Endothelial cell of umbilical vein (primary cell): ENCODE measurements around the gene GANAB. TPM values are rescaled to one million over a fixed set of nuclear protein-coding genes. Genes with fewer than 3 reads are reported as not detected.

Experiments used
- BruUV-seq: library from RNA; stranded (reverse); fragments of 400-500 nt; replicated peaks from 2 replicates; lab custom pipeline; 2021; lab: Mats Ljungman, UMichigan
- CTCF ChIA-PET: fragments of 300-600, 350-600 bp; sonication (Branson Sonifier 250); formaldehyde crosslinking; loops from one replicate; lab custom pipeline; 2021; ENCODE audit warnings: antibody characterized with exemption, inconsistent platforms; lab: Charles Lee
- POLR2A ChIA-PET: fragments of 300-600, 350-600 bp; sonication (Branson Sonifier 250); formaldehyde crosslinking; loops from one replicate; lab custom pipeline; 2021; ENCODE audit warnings: antibody characterized with exemption, inconsistent platforms; lab: Charles Lee
- DNase-seq: peaks from one replicate; pipeline ENCODE4 v3.0.0-alpha.2; 2011; ENCODE audit warnings: low read depth, low spot score
- FAIRE-seq: peaks from 2 replicates; lab custom pipeline; 2011; peaks lifted over from hg19 to GRCh38; lab: Jason Lieb, UNC
- H2AFZ ChIP-seq: 2 replicates; pipeline ENCODE4 v1.6.0; 2012; ENCODE audit warnings: low read depth, low read length, control low read depth, inconsistent platforms
- H3K27ac ChIP-seq: 2 replicates; pipeline ENCODE4 v1.5.1; 2011; ENCODE audit warnings: low read depth, mild to moderate bottlenecking, control low read depth, low read length, moderate library complexity; ENCODE audit not compliant: insufficient read depth
- H3K27me3 ChIP-seq, 2 experiments: 2 replicates each; pipeline versions ENCODE4 v1.6.0 to v1.6.1; 2011; ENCODE audit warnings: low read length in 2 of 2, mixed read lengths in 1 of 2; ENCODE audit not compliant: control insufficient read depth in 2 of 2, insufficient read depth in 2 of 2
- H3K36me3 ChIP-seq, 2 experiments: 2 replicates in 1 of 2; 3 replicates in 1 of 2; pipeline ENCODE4 v1.5.1; 2011; ENCODE audit warnings: low read length in 2 of 2, mild to moderate bottlenecking in 1 of 2, moderate library complexity in 1 of 2; ENCODE audit not compliant: control insufficient read depth in 2 of 2, insufficient read depth in 2 of 2; ENCODE audit errors: extremely low read depth in 1 of 2
- H3K4me1 ChIP-seq: 3 replicates; pipeline ENCODE4 v1.5.1; 2011; ENCODE audit warnings: mild to moderate bottlenecking, low read length; ENCODE audit not compliant: control insufficient read depth, insufficient read depth; ENCODE audit errors: extremely low read depth
- H3K4me2 ChIP-seq: 2 replicates; pipeline ENCODE4 v1.6.1; 2011; ENCODE audit warnings: low read length, control low read depth, mixed read lengths; ENCODE audit not compliant: insufficient read depth
- H3K4me3 ChIP-seq, 3 experiments: fragments of 200-600 bp in 1 of 3; sonication (generic), shearing (Covaris generic) in 1 of 3; replicated peaks in 1 of 3; 2 replicates each; pipeline ENCODE4 v1.5.1; 2011 to 2016; ENCODE audit warnings: control low read depth in 3 of 3, low read length in 3 of 3, mild to moderate bottlenecking in 2 of 3, inconsistent platforms in 1 of 3, low read depth in 1 of 3, moderate library complexity in 1 of 3; ENCODE audit not compliant: insufficient read depth in 1 of 3
- H3K79me2 ChIP-seq: 2 replicates; pipeline ENCODE4 v1.6.0; 2012; ENCODE audit warnings: low read length, inconsistent platforms; ENCODE audit not compliant: control insufficient read depth, insufficient read depth
- H3K9ac ChIP-seq: replicated peaks from 2 replicates; pipeline ENCODE3; 2011; ENCODE audit warnings: low read length, control low read depth; ENCODE audit not compliant: insufficient read depth; ENCODE audit errors: extremely low read depth
- H3K9me1 ChIP-seq: replicated peaks from 3 replicates; pipeline ENCODE4 v1.6.0; 2011; ENCODE audit warnings: mild to moderate bottlenecking, low read length; ENCODE audit not compliant: control insufficient read depth, insufficient read depth; ENCODE audit errors: extremely low read depth
- H3K9me3 ChIP-seq: replicated peaks from 2 replicates; pipeline ENCODE4 v1.5.1; 2012; ENCODE audit warnings: low read length, inconsistent platforms; ENCODE audit not compliant: control insufficient read depth, insufficient read depth
- H4K20me1 ChIP-seq: replicated peaks from 2 replicates; pipeline ENCODE3; 2011; ENCODE audit warnings: mild to moderate bottlenecking, low read length; ENCODE audit not compliant: control insufficient read depth, insufficient read depth; ENCODE audit errors: extremely low read depth
- CTCF ChIP-seq, 2 donors: IDR thresholded peaks; 1 replicate in 1 of 2; 2 replicates in 1 of 2; pipeline ENCODE4 v1.5.1; 2011; ENCODE audit warnings: low read length in 2 of 2, mild to moderate bottlenecking in 2 of 2, moderate library complexity in 2 of 2, control low read depth in 1 of 2, inconsistent platforms in 1 of 2, low read depth in 1 of 2; ENCODE audit not compliant: insufficient read depth in 1 of 2; ENCODE audit errors: extremely low read depth in 1 of 2
- FOS ChIP-seq: IDR thresholded peaks from 2 replicates; pipeline ENCODE4 v1.6.1; 2011; ENCODE audit warnings: mild to moderate bottlenecking, low read length, moderate library complexity, borderline replicate concordance; ENCODE audit not compliant: insufficient read depth
- MYC ChIP-seq: IDR thresholded peaks from one replicate; pipeline ENCODE4 v1.6.1; 2011; ENCODE audit warnings: mild to moderate bottlenecking, low read depth, low read length
- POLR2A ChIP-seq: IDR thresholded peaks from 2 replicates; pipeline ENCODE4 v1.6.1; 2012; ENCODE audit warnings: low read depth, mild to moderate bottlenecking, control low read depth, low read length
- POLR2AphosphoS5 ChIP-seq: IDR thresholded peaks from 2 replicates; pipeline ENCODE4 v1.6.1; 2012; ENCODE audit warnings: low read depth, mild to moderate bottlenecking, control low read depth, low read length, moderate library complexity; ENCODE audit not compliant: insufficient read depth
- dilution Hi-C: fragments of 300-500 bp; cut with MboI; formaldehyde crosslinking; loops from one replicate; pipeline ENCODE4 v1.15.0; 2019; ENCODE audit warnings: low sequenced_read_pairs; ENCODE audit not compliant: extremely low pct_ligation_motif_present
- intact Hi-C: fragments of 100-400 bp; cut with micrococcal nuclease; formaldehyde crosslinking; loops from one replicate; pipeline ENCODE4 v1.10.0; 2022
- polyA plus RNA-seq, 4 experiments: library from polyadenylated mRNA; depleted of rRNA in 3 of 4; stranded (reverse) in 3 of 4; unstranded in 1 of 4; fragments of >200 nt; gene quantifications; 2 replicates each; pipeline versions ENCODE4 v1.2.1 to v1.2.3, GENCODE V29; 2011 to 2012; ENCODE audit warnings: missing spikeins in 1 of 4
- total RNA-seq: library from RNA; stranded (reverse); gene quantifications from 2 replicates; pipeline ENCODE4 v1.2.3, GENCODE V29; 2021

The GANAB gene
- total and polyA plus RNA-seq, 2 donors (not counting 3 experiments of a cell fraction or from before 2014, with no cell fraction given), result 389 to 455 TPM

- TF ChIP-seq FOS (no peak), POLR2AphosphoS5 (peak; percentile 20), MYC (no peak), CTCF (IDR thresholded peaks at IDR 0.05; ENCODE audit: extremely low read depth in 1 of 2, insufficient read depth in 1 of 2, low read depth in 1 of 2, low read length in 2 of 2) (peak; percentile 54 to 78), POLR2A (peak; percentile 13)
- H3K79me2 ChIP-seq, result peaks cover 29% of the 10 kb centered on the region
- no peak overlapping the region for H3K27ac ChIP-seq
- dilution Hi-C loops (no loop called here), intact Hi-C loops (loop anchor here (1.0 to 5.0 kb wide), 2 partner anchors 101 to 249 kb away; no protein-coding TSS in a partner anchor)
- H3K9me1 ChIP-seq, result no peaks in the 10 kb centered on the region
- BruUV-seq, result no TSS peak
- H3K9me3 ChIP-seq, result no peaks in the 10 kb centered on the region
- H3K4me3 ChIP-seq, result no peak overlapping the region
- peak; percentile 73 for DNase-seq
- ChIA-PET CTCF (interaction anchor here (1.2 to 4.5 kb wide), 9 partner anchors 7 to 199 kb away, joined by 3 to 52 read pairs (median 20); partner anchors contain the start of genes EML3, MTA2 and ROM1), POLR2A (interaction anchor here (3.7 kb wide), 1 partner anchor 18 kb away, joined by 75 read pairs; the partner anchor contains the start of gene EEF1G)
- peaks cover 18% of the 10 kb centered on the region for H3K4me1 ChIP-seq
- no peaks in the 10 kb centered on the region for H3K27me3 ChIP-seq
- H3K4me2 ChIP-seq, result no peak overlapping the region
- H3K9ac ChIP-seq, result no peak overlapping the region
- H2AFZ ChIP-seq, result no peak overlapping the region
- H3K36me3 ChIP-seq, result peaks cover 37 to 45% of the 10 kb centered on the region in 2 experiments
- H4K20me1 ChIP-seq, result no peaks in the 10 kb centered on the region
- FAIRE-seq, result peak; percentile 89
Measured at GRCh38 chr11:62593434-62594044, 52.9 kb downstream of the GANAB start.
